Natural killer cell (primary cell): ENCODE measurements around the gene DOCK7. TPM values are rescaled to one million over a fixed set of nuclear protein-coding genes. Genes with fewer than 3 reads are reported as not detected.

ENCODE experiments used
- ATAC-seq, 3 donors: fragments of 150-1000 bp in 2 of 3; fragments of 200-7000 bp in 1 of 3; cut with Tn5 transposase; 1 replicate in 1 of 3; 2 replicates in 2 of 3; pipeline ENCODE4 v1.10.0; 2021; ENCODE audit warnings: mild to moderate bottlenecking in 2 of 3, moderate library complexity in 2 of 3
- DNase-seq, 2 donors: peaks; one replicate each; pipeline versions ENCODE4 v3.0.0 to v3.0.0-alpha.2; 2013 to 2021; ENCODE audit warnings: mixed read lengths in 1 of 2
- H3K27ac ChIP-seq: one replicate; pipeline ENCODE4 v1.5.1; 2013; ENCODE audit warnings: mild to moderate bottlenecking, low read length
- H3K27me3 ChIP-seq: one replicate; pipeline ENCODE4 v1.6.1; 2013; ENCODE audit warnings: low read length; ENCODE audit not compliant: control insufficient read depth, insufficient read depth
- H3K36me3 ChIP-seq: one replicate; pipeline ENCODE4 v1.6.1; 2013; ENCODE audit warnings: low read length; ENCODE audit not compliant: control insufficient read depth, insufficient read depth
- H3K4me1 ChIP-seq: one replicate; pipeline ENCODE4 v1.6.1; 2013; ENCODE audit warnings: low read length; ENCODE audit not compliant: control insufficient read depth, insufficient read depth
- H3K4me3 ChIP-seq: one replicate; pipeline ENCODE4 v1.5.1; 2013; ENCODE audit warnings: low read length
- H3K9me3 ChIP-seq: one replicate; pipeline ENCODE4 v1.6.1; 2013; ENCODE audit warnings: low read length; ENCODE audit not compliant: control insufficient read depth, insufficient read depth
- H3K27ac Mint-ChIP-seq, 2 donors: one replicate each; pipeline ENCODE4 v1.8.0; 2022; ENCODE audit warnings: mild to moderate bottlenecking in 2 of 2, mixed read lengths in 2 of 2, moderate library complexity in 1 of 2
- H3K27me3 Mint-ChIP-seq, 2 donors: one replicate each; pipeline ENCODE4 v1.8.0; 2022; ENCODE audit warnings: low read depth in 2 of 2, mixed read lengths in 2 of 2
- H3K36me3 Mint-ChIP-seq: one replicate; pipeline ENCODE4 v1.8.0; 2022; ENCODE audit warnings: mixed read lengths
- H3K4me1 Mint-ChIP-seq, 2 donors: one replicate each; pipeline ENCODE4 v1.8.0; 2022; ENCODE audit warnings: mixed read lengths in 2 of 2
- H3K4me3 Mint-ChIP-seq: one replicate; pipeline ENCODE4 v1.8.0; 2022; ENCODE audit warnings: mild to moderate bottlenecking, moderate library complexity, mixed read lengths
- H3K9me3 Mint-ChIP-seq, 2 donors: one replicate each; pipeline ENCODE4 v1.8.0; 2022; ENCODE audit warnings: mixed read lengths in 2 of 2
- WGBS: methylation state at CpG from one replicate; pipeline ENCODE4 v1.1.7; 2013; ENCODE audit warnings: missing lambda C conversion rate; ENCODE audit not compliant: insufficient coverage; 5-methylcytosine and 5-hydroxymethylcytosine counted together
- intact Hi-C: fragments of 100-400 bp; cut with micrococcal nuclease; formaldehyde crosslinking; loops from one replicate; pipeline ENCODE4 v1.14.2; 2022
- total RNA-seq, 4 donors: library from RNA; stranded (reverse); fragments of 120-200 nt in 1 of 4; gene quantifications; one replicate each; pipeline versions ENCODE4 v1.2.3 to v1.2.4, GENCODE V29; 2013 to 2022
- TF ChIP-seq, protein P1 (sequence below): fragments of 200-600 bp; IDR thresholded peaks from one replicate; pipeline ENCODE4 v1.8.0; 2022; ENCODE audit warnings: antibody characterized with exemption

DOCK7 gene
- total RNA-seq, 3 donors from 2014 or later (not counting 1 experiment from before 2014, with no cell fraction given) = 4.3 to 13.1 (median 6.0) TPM

DNA sequence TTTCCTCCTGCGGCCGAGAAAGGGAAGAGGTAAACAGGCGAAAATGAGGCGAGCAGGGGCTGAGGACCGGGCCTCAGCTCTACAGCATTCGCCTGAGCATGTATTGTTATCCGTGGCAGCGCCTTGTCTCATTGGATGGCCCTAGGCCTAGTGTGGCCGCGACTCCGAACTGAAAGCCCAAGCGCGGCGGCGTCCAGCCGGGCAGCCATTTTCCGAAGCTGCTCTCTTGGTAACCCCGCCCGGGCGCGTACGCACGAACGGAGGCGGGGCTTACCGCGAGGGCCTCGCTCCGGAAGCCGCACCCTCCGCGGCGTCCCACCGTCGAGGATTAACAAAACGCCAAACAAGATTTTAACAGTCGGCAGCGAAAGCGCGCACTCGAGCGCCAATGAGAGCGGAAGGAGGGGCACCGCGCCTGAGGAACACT, 252.1 kb downstream of the DOCK7 start:
- DNase-seq (peak in 1 of 2 donors; percentile 97), ATAC-seq (peak in 1 of 3 donors; percentile 68)
- Mint-ChIP-seq H3K4me3 (peak overlapping the region; percentile 94), H3K4me1 (peaks cover 38 to 42% of the 10 kb centered on the region in 2 donors), H3K9me3 (peaks cover 3 to 4% of the 10 kb centered on the region in 2 donors), H3K27ac (peak overlapping the region; percentile 98 to 99), H3K36me3 (no peaks in the 10 kb centered on the region), H3K27me3 (no peaks in the 10 kb centered on the region)
- Histone ChIP-seq H3K9me3 (no peaks in the 10 kb centered on the region), H3K27me3 (no peaks in the 10 kb centered on the region), H3K36me3 (no peaks in the 10 kb centered on the region), H3K4me1 (peaks cover 14% of the 10 kb centered on the region), H3K27ac (peak overlapping the region; percentile 93), H3K4me3 (peak overlapping the region; percentile 84)
- TF ChIP-seq, protein P1, sequence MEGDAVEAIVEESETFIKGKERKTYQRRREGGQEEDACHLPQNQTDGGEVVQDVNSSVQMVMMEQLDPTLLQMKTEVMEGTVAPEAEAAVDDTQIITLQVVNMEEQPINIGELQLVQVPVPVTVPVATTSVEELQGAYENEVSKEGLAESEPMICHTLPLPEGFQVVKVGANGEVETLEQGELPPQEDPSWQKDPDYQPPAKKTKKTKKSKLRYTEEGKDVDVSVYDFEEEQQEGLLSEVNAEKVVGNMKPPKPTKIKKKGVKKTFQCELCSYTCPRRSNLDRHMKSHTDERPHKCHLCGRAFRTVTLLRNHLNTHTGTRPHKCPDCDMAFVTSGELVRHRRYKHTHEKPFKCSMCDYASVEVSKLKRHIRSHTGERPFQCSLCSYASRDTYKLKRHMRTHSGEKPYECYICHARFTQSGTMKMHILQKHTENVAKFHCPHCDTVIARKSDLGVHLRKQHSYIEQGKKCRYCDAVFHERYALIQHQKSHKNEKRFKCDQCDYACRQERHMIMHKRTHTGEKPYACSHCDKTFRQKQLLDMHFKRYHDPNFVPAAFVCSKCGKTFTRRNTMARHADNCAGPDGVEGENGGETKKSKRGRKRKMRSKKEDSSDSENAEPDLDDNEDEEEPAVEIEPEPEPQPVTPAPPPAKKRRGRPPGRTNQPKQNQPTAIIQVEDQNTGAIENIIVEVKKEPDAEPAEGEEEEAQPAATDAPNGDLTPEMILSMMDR = no peak
- WGBS = under 1% methylated on average over 45 of the region's 45 CpGs
- intact Hi-C loops = loop anchor here (1.0 to 5.0 kb wide), 4 partner anchors 14 to 1359 kb away; partner anchors contain the start of gene ALG6

DNA sequence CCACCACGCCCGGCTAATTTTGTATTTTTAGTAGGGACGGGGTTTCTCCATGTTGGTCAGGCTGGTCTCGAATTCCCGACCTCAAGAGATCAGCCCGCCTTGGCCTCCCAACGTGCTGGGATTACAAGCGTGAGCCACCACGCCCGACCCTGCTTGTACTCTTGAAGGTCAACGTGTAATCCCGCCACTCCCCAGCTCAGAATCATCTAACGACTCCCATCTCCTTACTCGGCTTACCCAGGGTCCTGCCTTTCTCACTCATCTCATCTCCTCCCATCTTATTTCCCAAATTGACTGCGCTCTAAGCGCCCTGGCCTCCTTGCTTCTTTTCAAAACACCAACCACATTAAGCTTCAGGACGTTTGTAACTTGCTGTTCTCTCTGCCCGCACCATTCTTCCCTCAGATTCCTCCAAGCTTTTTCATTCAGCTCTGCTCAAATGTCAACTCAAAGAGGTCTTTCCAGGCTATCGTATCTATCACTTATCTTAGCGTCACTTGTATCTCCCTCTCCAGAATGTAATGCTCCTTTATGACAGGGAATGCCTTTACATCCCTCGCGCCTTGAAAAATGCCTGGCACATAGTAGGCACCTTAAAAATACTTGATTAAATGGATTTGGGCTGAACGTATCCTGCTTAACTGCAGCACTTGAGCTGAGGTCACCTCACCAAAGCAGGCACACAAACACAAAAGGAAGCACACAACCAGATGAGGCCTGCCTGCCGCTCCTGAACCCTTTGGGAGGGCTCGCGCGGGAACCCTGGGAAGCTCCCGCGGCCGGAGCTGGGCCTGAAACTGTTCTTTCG, 252.8 kb downstream of the DOCK7 start:
- intact Hi-C loops = loop anchor here (1.0 to 5.0 kb wide), 4 partner anchors 15 to 1358 kb away; partner anchors contain the start of gene ALG6
- Histone ChIP-seq H3K36me3 (no peaks in the 10 kb centered on the region), H3K4me3 (peak overlapping the region; percentile 84), H3K9me3 (no peaks in the 10 kb centered on the region), H3K27ac (peak overlapping the region; percentile 93), H3K4me1 (peaks cover 14% of the 10 kb centered on the region), H3K27me3 (no peaks in the 10 kb centered on the region)
- WGBS = 55% methylated on average over 31 of the region's 31 CpGs
- DNase-seq = no peak
- Mint-ChIP-seq H3K9me3 (peaks cover 3 to 4% of the 10 kb centered on the region in 2 donors), H3K4me1 (peaks cover 34 to 36% of the 10 kb centered on the region in 2 donors), H3K27ac (peak overlapping the region; percentile 98 to 99), H3K27me3 (no peaks in the 10 kb centered on the region), H3K36me3 (no peaks in the 10 kb centered on the region), H3K4me3 (peak overlapping the region; percentile 94)
- TF ChIP-seq, protein P1 = no peak
- ATAC-seq = no peak

DNA sequence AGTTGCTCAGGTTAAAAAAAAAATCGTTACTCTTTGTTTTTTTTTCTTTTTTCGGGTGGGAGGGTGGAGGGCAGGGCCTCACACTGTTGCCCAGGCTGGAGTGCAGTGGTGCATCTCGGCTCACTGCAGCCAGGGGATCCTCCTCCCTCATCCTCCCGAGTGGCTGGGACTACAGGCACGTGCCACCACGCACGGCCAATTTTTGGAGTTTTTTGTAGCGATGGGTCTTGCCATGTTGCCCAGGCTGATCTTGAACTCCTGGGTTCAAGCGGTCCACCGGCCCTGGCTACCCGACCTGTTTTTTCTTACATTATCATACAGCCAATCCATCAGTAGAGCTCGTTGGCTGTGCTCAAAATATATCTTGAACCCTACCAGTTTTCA, 253.6 kb downstream of the DOCK7 start:
- no peak for ATAC-seq
- 94% methylated on average over 12 of the region's 12 CpGs for WGBS
- TF ChIP-seq, protein P1 = no peak

More for the DNA sequence above, 253.6 kb downstream of the DOCK7 start:
- Histone ChIP-seq H3K36me3 (no peaks in the 10 kb centered on the region), H3K27ac (no peak overlapping the region), H3K27me3 (no peaks in the 10 kb centered on the region), H3K9me3 (no peaks in the 10 kb centered on the region), H3K4me1 (peaks cover 14% of the 10 kb centered on the region), H3K4me3 (no peak overlapping the region)
- Mint-ChIP-seq H3K27me3 (no peaks in the 10 kb centered on the region), H3K4me1 (peaks cover 28 to 29% of the 10 kb centered on the region in 2 donors), H3K27ac (peak overlapping the region; percentile 98 to 99), H3K9me3 (peaks cover 3 to 4% of the 10 kb centered on the region in 2 donors), H3K4me3 (peak overlapping the region; percentile 62), H3K36me3 (no peaks in the 10 kb centered on the region)
- intact Hi-C loops = loop anchor here (5.0 kb wide), 2 partner anchors 933 to 1357 kb away; partner anchors contain the start of gene ALG6
- no peak for DNase-seq
